ENCODE measurements around the gene MYH15. TPM values are rescaled to one million over a fixed set of nuclear protein-coding genes. Genes with fewer than 3 reads are reported as not detected.

The MYH15 gene
- total and polyA plus RNA-seq, 2 of the 8 experiments (the other 6 are each of a cell fraction or from before 2014, with no cell fraction given) = under 0.01 TPM; not detected in 1

GRCh38 chr3:108509263-108509662 lies 1.1 kb downstream of the MYH15 start:
- POLR2A ChIA-PET (ENCODE audit: partially characterized antibody) = no interaction called here

More at GRCh38 chr3:108509263-108509662, 1.1 kb downstream of the MYH15 start:
- H3K18ac ChIP-seq (ENCODE audit: extremely low read depth, low read length) = no peak overlapping the region
- no peak overlapping the region for H4K8ac ChIP-seq (ENCODE audit: extremely low read depth, insufficient read depth, low read length)
- H2BK120ac ChIP-seq (replicated peaks; ENCODE audit: low read depth, low read length) = no peak overlapping the region
- H4K91ac ChIP-seq (replicated peaks; ENCODE audit: insufficient read length, low read length) = no peak overlapping the region
- no peak overlapping the region for H3K4me2 ChIP-seq (ENCODE audit: insufficient read depth in 1 of 2, low read depth in 2 of 2, low read length in 2 of 2)
- no peak overlapping the region for H3K9ac ChIP-seq (replicated peaks in 1 of 4; ENCODE audit: extremely low read depth in 1 of 4, low read depth in 3 of 4, low read length in 3 of 4)
- no peaks in the 10 kb centered on the region for H3K9me3 ChIP-seq (ENCODE audit: insufficient read depth in 2 of 2, low read depth in 1 of 2, low read length in 1 of 2)
- H2BK15ac ChIP-seq (ENCODE audit: low read length) = no peak overlapping the region
- CTCF ChIA-PET (ENCODE audit: partially characterized antibody) = interaction anchor here (0.6 to 4.9 kb wide), 2 partner anchors 21 to 116 kb away, joined by 3 to 34 read pairs; no protein-coding TSS in a partner anchor
- no peak overlapping the region for H2AFZ ChIP-seq (ENCODE audit: low read length)
- H2BK5ac ChIP-seq (ENCODE audit: low read depth, low read length) = no peak overlapping the region
- H4K20me1 ChIP-seq (replicated peaks in 1 of 2; ENCODE audit: control insufficient read depth in 1 of 2, insufficient read depth in 2 of 2, low read length in 2 of 2) = no peaks in the 10 kb centered on the region
- no peaks in the 10 kb centered on the region for H3K79me2 ChIP-seq (ENCODE audit: control insufficient read depth in 1 of 2, insufficient read depth in 2 of 2, low read length in 2 of 2)
- FAIRE-seq (no peak), DNase-seq (ENCODE audit: low read depth in 1 of 2, low spot score in 2 of 2) (no peak)
- no peak overlapping the region for H3K27ac ChIP-seq (ENCODE audit: low read depth, low read length)
- no peak overlapping the region for H3K14ac ChIP-seq (ENCODE audit: insufficient read length)
- H3K23me2 ChIP-seq (ENCODE audit: low read depth, low read length) = no peaks in the 10 kb centered on the region
- no peaks in the 10 kb centered on the region for H3K36me3 ChIP-seq (ENCODE audit: control insufficient read depth in 2 of 4, insufficient read depth in 4 of 4, low read length in 3 of 4)
- no peaks in the 10 kb centered on the region for H3K4me1 ChIP-seq (replicated peaks in 1 of 4; ENCODE audit: control insufficient read depth in 3 of 4, insufficient read depth in 4 of 4, low read length in 3 of 4)
- H4K5ac ChIP-seq (ENCODE audit: insufficient read length, low read depth, low read length) = no peak overlapping the region
- H3K79me1 ChIP-seq (ENCODE audit: low read depth, low read length) = no peaks in the 10 kb centered on the region
- no peak overlapping the region for H3K4ac ChIP-seq (replicated peaks; ENCODE audit: insufficient read length, low read depth, low read length)
- H3K23ac ChIP-seq (ENCODE audit: insufficient read length) = no peak overlapping the region
- H2BK20ac ChIP-seq (ENCODE audit: low read length) = no peak overlapping the region
- no peak overlapping the region for H3K56ac ChIP-seq (replicated peaks; ENCODE audit: insufficient read length, low read depth, low read length)
- H3K27me3 ChIP-seq (replicated peaks in 1 of 4; ENCODE audit: control insufficient read depth in 3 of 4, extremely low read depth in 1 of 4, insufficient read depth in 3 of 4, low read length in 3 of 4) = peaks cover 0 to 2% (median 0%) of the 10 kb centered on the region in 4 experiments; a peak in 1 of 7 replicates
- TF ChIP-seq JUN (IDR thresholded peaks at IDR 0.05; ENCODE audit: low read depth, low read length) = no peak
- TF ChIP-seq ZNF274 (IDR thresholded peaks at IDR 0.05; ENCODE audit: borderline replicate concordance, extremely low read depth, low read length) = no peak
- TF ChIP-seq, protein P1, sequence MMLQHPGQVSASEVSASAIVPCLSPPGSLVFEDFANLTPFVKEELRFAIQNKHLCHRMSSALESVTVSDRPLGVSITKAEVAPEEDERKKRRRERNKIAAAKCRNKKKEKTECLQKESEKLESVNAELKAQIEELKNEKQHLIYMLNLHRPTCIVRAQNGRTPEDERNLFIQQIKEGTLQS (IDR thresholded peaks at IDR 0.05; ENCODE audit: insufficient read depth, low read depth, low read length) = no peak
- no peak for TF ChIP-seq FOSL1 (IDR thresholded peaks at IDR 0.05; ENCODE audit: insufficient read depth, low read depth, low read length)
- TF ChIP-seq POLR2A (IDR thresholded peaks at IDR 0.05; ENCODE audit: control extremely low read depth in 1 of 2, low read depth in 2 of 2, low read length in 2 of 2) = no peak
- no peak for TF ChIP-seq RAD21 (IDR thresholded peaks at IDR 0.05 in 1 of 2, conservative IDR thresholded peaks at IDR 0.05 in 1 of 2; ENCODE audit: low read depth in 2 of 2, low read length in 2 of 2)
- TF ChIP-seq HDAC6 (IDR thresholded peaks at IDR 0.05; ENCODE audit: low read depth, low read length) = no peak
- no peak overlapping the region for H2BK12ac ChIP-seq (ENCODE audit: low read depth, low read length)
- H3K4me3 ChIP-seq (ENCODE audit: extremely low read depth in 1 of 4, insufficient read depth in 2 of 4, low read depth in 3 of 4, low read length in 4 of 4) = no peak overlapping the region
- no peak overlapping the region for H2AK5ac ChIP-seq (ENCODE audit: low read depth, low read length)
- 89% methylated on average over 3 of the region's 3 CpGs; no CpG with 5 or more reads in 1 of the 2 experiments for WGBS, 2 experiments (ENCODE audit: extremely low coverage in 1 of 2, insufficient coverage in 1 of 2, insufficient read length in 1 of 2, insufficient replicate concordance in 2 of 2, low coverage in 1 of 2, low lambda C conversion rate in 2 of 2, missing lambda C conversion rate in 1 of 2)
